OCI-LY3 (cell line): ENCODE results near the gene GTF2H1.

Source experiments
- H2AFZ ChIP-seq: fragments of 200-600, 300-600 bp; shearing (Covaris generic); 2 replicates; pipeline ENCODE4 v1.6.0; 2014; ENCODE audit warnings: antibody characterized with exemption, low read depth, low read length
- H3K27ac ChIP-seq: fragments of 200-600, 300-600 bp; sonication (generic); 2 replicates; pipeline ENCODE4 v1.5.1; 2014; ENCODE audit warnings: mild to moderate bottlenecking, low read length, moderate library complexity, mixed read lengths
- H3K27me3 ChIP-seq: fragments of 200-600, 300-600 bp; sonication (generic); 2 replicates; pipeline ENCODE4 v1.6.1; 2014; ENCODE audit warnings: low read depth, low read length, mixed read lengths
- H3K36me3 ChIP-seq: fragments of 200-600, 300-600 bp; sonication (generic); replicated peaks from 2 replicates; pipeline ENCODE3; 2014; ENCODE audit warnings: low read depth, low read length, mixed read lengths
- H3K4me1 ChIP-seq: fragments of 300-600, 200-600 bp; sonication (generic); 2 replicates; pipeline ENCODE4 v1.6.1; 2014; ENCODE audit warnings: low read length, mixed read lengths
- H3K4me2 ChIP-seq: fragments of 200-600, 300-600 bp; sonication (generic); 2 replicates; pipeline ENCODE4 v1.6.1; 2014; ENCODE audit warnings: low read length, mixed read lengths
- H3K4me3 ChIP-seq: fragments of 300-600, 200-600 bp; sonication (generic); 2 replicates; pipeline ENCODE4 v1.5.1; 2014; ENCODE audit warnings: antibody characterized with exemption, mild to moderate bottlenecking, low read length, moderate library complexity
- H3K79me2 ChIP-seq: fragments of 300-600, 200-600 bp; shearing (Covaris generic); 2 replicates; pipeline ENCODE4 v1.6.1; 2014; ENCODE audit warnings: mild to moderate bottlenecking, low read length, mixed read lengths
- H3K9ac ChIP-seq: fragments of 300-600, 200-600 bp; shearing (Covaris generic); 2 replicates; pipeline ENCODE4 v1.6.0; 2014; ENCODE audit warnings: mild to moderate bottlenecking, low read length, moderate library complexity
- H3K9me3 ChIP-seq: fragments of 200-600, 300-600 bp; shearing (Covaris generic); 2 replicates; pipeline ENCODE4 v1.6.1; 2014; ENCODE audit warnings: low read length, mixed read lengths; ENCODE audit not compliant: insufficient read depth
- H4K20me1 ChIP-seq: fragments of 200-600, 300-600 bp; sonication (generic); 2 replicates; pipeline ENCODE4 v1.6.1; 2016; ENCODE audit warnings: low read length, mixed read lengths; ENCODE audit not compliant: insufficient read depth
- EZH2phosphoT487 ChIP-seq: fragments of 200-600 bp; shearing (Covaris generic); IDR thresholded peaks from 2 replicates; pipeline ENCODE4 v1.6.1; 2018; ENCODE audit warnings: antibody characterized with exemption, mixed run types, low read depth
- TF ChIP-seq, protein P1 (sequence below): fragments of 200-600, 300-600 bp; sonication (generic); IDR thresholded peaks from 2 replicates; pipeline ENCODE4 v1.5.1; 2014; ENCODE audit warnings: antibody characterized with exemption, low read length, low read depth

GTF2H1 gene

DNA sequence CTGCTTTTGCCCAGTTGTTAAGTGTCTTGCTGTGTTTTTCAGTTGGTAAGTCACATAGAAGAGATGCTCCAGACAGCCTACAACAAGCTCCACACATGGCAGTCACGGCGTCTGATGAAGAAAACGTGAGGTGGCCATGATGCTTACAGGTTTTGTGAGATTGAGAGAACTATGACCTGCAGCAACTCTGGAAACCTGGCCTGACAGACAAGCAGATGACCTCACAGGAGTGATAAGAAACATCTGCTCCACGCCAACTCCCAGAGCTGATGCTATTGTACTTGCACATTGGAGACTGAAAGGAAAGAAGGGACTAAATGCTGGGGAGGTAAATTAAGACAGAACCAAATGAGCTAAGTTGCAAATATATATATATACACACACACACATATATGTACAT lies 43.4 kb downstream of the GTF2H1 start:
- TF ChIP-seq, protein P1, sequence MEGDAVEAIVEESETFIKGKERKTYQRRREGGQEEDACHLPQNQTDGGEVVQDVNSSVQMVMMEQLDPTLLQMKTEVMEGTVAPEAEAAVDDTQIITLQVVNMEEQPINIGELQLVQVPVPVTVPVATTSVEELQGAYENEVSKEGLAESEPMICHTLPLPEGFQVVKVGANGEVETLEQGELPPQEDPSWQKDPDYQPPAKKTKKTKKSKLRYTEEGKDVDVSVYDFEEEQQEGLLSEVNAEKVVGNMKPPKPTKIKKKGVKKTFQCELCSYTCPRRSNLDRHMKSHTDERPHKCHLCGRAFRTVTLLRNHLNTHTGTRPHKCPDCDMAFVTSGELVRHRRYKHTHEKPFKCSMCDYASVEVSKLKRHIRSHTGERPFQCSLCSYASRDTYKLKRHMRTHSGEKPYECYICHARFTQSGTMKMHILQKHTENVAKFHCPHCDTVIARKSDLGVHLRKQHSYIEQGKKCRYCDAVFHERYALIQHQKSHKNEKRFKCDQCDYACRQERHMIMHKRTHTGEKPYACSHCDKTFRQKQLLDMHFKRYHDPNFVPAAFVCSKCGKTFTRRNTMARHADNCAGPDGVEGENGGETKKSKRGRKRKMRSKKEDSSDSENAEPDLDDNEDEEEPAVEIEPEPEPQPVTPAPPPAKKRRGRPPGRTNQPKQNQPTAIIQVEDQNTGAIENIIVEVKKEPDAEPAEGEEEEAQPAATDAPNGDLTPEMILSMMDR: no peak
- TF ChIP-seq EZH2phosphoT487: no peak
- no peaks in the 10 kb centered on the region for H3K9me3 ChIP-seq
- H3K4me3 ChIP-seq: no peak overlapping the region
- H3K27me3 ChIP-seq: no peaks in the 10 kb centered on the region
- no peak overlapping the region for H3K9ac ChIP-seq
- no peaks in the 10 kb centered on the region for H4K20me1 ChIP-seq
- no peak overlapping the region for H3K27ac ChIP-seq
- H3K4me2 ChIP-seq: no peak overlapping the region
- H2AFZ ChIP-seq: no peak overlapping the region
- no peaks in the 10 kb centered on the region for H3K79me2 ChIP-seq
- H3K36me3 ChIP-seq: peaks cover 36% of the 10 kb centered on the region
- no peaks in the 10 kb centered on the region for H3K4me1 ChIP-seq

DNA sequence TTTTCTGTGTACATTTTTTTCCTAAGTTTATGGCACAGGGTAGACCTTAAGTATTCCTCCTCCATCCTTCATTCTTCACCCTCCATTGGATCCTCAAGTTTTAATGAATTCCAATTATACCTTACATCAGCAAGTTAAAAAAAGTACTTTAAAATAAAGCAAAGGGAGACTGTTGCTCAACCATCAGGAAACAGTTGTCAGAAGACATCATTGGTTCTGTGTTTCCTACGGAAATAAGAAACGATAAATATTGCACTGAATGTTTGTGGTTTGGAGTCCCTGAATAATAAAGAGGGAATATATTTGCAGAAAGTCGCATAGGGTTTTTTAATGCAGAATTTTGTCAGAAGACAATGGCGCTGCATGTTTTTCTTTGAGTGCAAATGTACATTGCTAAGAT lies 43.9 kb downstream of the GTF2H1 start:
- Histone ChIP-seq H3K4me2 (no peak overlapping the region), H3K27me3 (no peaks in the 10 kb centered on the region), H3K79me2 (no peaks in the 10 kb centered on the region), H3K4me3 (no peak overlapping the region), H3K27ac (no peak overlapping the region), H3K9ac (no peak overlapping the region), H3K9me3 (no peaks in the 10 kb centered on the region), H3K4me1 (no peaks in the 10 kb centered on the region), H4K20me1 (no peaks in the 10 kb centered on the region), H3K36me3 (peaks cover 36% of the 10 kb centered on the region), H2AFZ (no peak overlapping the region)
- TF ChIP-seq, protein P1: no peak
- no peak for TF ChIP-seq EZH2phosphoT487

DNA sequence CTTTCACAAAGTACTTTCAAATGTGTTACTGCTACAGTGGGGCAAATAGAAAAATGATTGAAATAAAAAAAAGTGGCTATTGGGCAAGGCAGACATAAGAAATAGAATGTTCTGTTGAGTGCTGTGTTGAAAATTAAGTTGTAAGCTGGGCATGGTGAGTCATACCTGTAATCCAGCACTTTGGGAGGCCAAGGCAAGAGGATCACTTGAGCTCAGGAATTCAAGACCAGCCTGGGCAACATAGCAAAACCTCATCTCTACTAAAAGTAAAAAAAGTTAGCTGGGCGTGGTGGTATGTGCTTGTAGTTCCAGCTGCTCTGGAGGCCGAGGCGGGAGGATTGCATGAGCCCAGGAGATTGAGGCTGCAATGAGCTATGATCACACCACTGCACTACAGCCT lies 45.1 kb downstream of the GTF2H1 start:
- Histone ChIP-seq H3K27ac (no peak overlapping the region), H3K27me3 (no peaks in the 10 kb centered on the region), H3K4me1 (no peaks in the 10 kb centered on the region), H3K36me3 (peaks cover 30% of the 10 kb centered on the region), H4K20me1 (no peaks in the 10 kb centered on the region), H2AFZ (no peak overlapping the region), H3K4me2 (no peak overlapping the region), H3K4me3 (no peak overlapping the region), H3K9ac (no peak overlapping the region), H3K9me3 (no peaks in the 10 kb centered on the region), H3K79me2 (no peaks in the 10 kb centered on the region)
- no peak for TF ChIP-seq EZH2phosphoT487
- TF ChIP-seq, protein P1: no peak

DNA sequence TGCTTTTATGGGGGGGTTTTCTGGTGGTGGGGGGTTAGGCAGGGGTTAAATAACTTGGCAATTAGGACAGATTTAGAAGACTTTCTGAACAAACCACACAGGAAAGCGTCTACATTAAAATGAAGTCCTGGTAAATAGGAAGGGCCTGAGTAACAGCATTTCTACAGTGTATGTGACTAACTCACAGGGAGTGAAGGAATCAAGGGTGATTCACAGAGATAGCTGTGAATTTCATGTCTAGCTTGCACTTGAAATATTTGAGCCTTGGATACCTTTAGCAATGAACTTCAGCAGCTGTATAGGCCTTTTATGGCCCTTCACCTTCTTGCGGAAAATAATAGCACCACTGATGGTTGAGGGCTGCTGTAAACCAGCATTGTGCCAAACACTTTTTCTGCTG lies 45.9 kb downstream of the GTF2H1 start:
- H3K4me3 ChIP-seq: no peak overlapping the region
- peaks cover 30% of the 10 kb centered on the region for H3K36me3 ChIP-seq
- no peak overlapping the region for H2AFZ ChIP-seq
- no peaks in the 10 kb centered on the region for H3K79me2 ChIP-seq
- no peaks in the 10 kb centered on the region for H3K4me1 ChIP-seq
- H3K4me2 ChIP-seq: no peak overlapping the region
- TF ChIP-seq EZH2phosphoT487: no peak
- TF ChIP-seq, protein P1: no peak
- no peaks in the 10 kb centered on the region for H4K20me1 ChIP-seq
- no peaks in the 10 kb centered on the region for H3K9me3 ChIP-seq
- no peak overlapping the region for H3K9ac ChIP-seq
- H3K27ac ChIP-seq: no peak overlapping the region
- H3K27me3 ChIP-seq: no peaks in the 10 kb centered on the region
